Middle frontal gyrus (tissue), 1 donor: ENCODE results near the gene CEP170.
"Not testable (repeated sequence)": the region's sequence is repeated elsewhere in the genome, so short reads cannot be mapped to it uniquely, and the experiment has no call there.

Source experiments
- DNase-seq: peaks from one replicate; pipeline ENCODE4 v3.0.0-alpha.2; 2015; ENCODE audit warnings: low spot score; ENCODE audit errors: extremely low spot score

Gene CEP170

DNA sequence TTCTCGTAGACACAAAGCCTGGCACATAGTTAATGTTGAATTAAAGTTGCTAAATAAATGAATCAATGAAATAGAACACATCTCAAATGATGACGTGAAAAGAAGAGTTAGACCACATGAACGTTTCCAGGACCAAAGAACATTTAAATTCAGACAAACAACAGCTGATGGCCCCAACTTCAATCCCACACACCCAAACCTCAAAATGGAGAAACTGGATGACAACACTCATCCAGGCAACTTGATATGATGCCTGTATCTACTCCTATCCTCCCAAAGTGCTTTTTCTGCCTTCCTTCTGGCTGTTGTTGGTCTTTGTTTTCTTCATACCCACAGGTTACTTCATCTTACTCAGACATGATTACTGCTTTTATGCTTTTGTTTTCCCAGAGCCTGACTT is 71.9 kb downstream of the CEP170 start:
- DNase-seq: not testable (repeated sequence)

DNA sequence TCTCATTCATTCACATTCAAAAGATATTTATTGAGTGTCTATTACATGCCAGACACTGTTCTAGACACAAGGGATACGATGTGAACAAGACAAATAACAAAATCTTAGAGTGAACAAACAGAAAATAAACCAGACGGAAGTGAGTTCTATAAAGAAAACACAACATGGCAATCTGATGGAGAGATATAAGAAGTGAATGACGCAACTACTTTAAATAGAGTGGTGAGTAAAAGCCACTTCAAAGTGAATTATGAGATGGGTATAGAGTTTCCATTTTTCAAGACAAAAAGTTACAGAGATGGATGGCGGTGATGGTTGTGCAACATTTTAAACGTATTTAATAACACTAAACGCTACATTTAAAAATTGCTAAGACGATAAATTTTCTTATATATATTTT is 75.4 kb downstream of the CEP170 start:
- DNase-seq: no peak

DNA sequence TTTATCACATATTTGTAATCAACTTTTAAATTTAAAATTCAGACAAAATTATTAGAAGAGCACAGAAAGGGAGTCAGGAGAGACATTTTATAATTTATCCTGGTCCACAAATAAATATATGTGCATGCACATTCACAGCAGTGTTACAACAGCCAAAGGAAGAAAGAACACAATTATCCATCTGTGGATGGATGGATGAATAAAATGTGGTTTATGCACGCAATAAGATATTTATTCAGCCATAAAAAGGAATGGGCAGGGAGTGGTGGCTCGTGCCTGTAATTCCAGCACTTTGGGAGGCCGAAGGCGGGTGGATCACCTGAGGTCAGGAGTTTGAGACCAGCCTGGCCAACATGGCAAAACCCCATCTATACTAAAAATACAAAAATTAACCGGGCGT is 77.3 kb downstream of the CEP170 start:
- not testable (repeated sequence) for DNase-seq

DNA sequence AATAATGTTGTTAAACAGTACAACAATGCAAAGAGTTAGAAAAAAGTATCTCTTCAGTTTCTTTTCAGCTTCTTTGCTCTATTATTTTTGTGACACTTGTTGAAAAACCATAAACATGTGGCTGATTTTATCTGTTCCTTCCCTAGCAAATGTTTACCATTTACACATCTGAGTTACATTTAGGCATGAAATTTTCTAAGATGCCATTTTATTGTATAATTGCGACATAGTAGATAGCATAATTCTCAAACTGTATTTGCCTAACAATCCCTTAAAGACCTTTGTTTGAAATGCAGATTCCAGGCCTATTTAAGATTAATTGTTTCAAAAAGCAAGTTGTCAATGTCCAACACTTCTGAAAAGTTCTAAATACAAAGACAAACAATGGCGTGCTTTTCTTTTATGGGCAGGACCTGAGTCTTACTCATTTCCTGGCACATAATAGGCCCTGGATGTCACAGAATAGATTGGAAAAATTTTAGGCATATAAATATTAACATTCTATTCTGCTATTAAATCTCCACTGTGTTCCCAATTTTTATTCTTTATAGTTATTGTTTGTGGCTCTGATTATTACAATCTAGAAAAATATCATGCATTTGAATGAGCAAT is 81.2 kb downstream of the CEP170 start:
- DNase-seq: not testable (repeated sequence)

DNA sequence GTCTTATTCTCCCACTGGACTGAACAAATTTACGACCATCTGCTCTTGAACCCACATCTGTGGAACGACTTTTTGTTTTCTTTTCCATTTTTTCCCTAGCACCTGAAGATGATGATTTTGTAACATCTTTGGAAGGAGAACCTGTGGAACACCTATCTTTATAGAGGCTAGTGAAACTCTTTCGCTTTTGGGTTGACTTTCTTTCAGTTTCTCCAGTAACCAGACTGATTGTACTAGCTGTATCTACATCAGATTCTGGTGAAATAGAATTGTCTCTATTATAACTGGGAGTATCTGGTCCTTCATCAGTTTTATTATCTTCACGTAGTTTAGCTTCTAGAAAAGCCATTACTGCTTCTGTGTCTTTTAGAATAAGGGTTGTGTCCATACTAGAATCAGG is 90.2 kb downstream of the CEP170 start:
- not testable (repeated sequence) for DNase-seq

DNA sequence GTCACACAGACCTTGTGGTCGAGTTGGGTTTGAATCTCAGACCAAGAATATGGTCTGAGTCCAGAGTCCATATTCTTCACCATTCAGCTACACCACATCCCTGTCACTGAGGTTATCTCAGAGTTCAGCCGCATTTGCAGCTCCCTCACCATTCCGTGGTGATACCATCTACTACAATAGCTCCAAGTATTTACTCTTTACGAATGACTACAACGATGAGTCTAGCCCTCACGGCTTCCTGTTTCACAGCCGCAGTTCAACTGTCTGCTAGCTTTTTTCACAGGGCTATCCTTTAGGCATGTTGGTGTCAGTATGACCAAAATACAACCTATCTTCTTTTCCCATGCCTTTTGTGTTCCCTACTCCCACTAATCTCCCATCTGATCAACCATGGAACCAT is 104.2 kb downstream of the CEP170 start:
- not testable (repeated sequence) for DNase-seq

DNA sequence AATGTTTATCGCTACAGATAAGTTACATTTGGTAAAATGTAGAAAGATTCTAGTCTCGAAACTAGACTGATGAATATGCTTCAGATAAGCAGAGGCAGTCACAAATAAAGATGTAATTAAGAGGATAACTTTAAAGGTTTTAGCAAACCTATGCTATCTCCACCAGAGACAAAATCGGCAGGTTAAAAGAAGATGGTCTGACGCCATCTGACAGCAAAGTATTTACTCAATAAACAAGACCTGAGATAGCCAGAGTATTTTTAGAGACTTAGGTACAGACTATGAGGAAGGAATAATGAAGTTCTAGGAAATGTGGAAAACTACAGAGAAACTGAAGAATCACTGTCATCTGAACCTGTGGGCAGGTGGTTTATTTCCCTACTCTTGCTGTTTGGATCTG is 106.0 kb downstream of the CEP170 start:
- DNase-seq: not testable (repeated sequence)

DNA sequence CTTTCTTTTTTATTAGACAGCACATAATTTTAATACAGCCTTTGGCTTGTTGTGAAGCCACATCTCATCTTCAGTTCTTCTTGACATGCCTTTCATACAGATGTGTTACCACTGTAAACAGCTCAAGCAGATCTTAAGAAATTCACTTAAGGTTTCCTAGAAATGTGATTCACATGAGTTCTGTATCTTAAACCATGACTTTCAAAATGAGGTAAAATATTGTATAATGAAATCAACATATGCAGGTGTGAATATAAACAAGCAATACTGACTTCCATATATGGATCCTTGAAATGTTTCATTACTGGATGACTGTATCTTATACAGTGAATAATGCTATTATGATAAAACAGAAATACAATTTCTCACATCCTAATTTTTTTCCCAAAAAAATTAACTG is 107.7 kb downstream of the CEP170 start:
- not testable (repeated sequence) for DNase-seq

DNA sequence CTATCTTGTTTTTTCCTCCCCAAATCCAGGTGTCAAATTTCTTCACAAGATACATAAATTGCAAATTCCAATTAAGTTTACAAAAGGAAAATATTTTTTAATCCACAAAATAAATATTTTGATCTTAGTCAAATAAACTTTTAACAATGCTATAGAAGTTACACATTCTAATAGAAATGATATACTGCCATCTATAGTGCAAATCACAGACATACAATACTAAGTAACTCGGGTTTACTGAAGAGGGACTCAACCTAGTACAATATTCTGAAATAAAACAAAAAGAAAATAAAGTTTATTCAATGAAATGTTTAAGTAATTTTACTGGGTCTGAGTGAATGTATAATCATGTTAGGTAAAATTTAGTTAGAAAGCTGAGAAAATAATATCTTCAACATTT is 114.6 kb downstream of the CEP170 start:
- DNase-seq: not testable (repeated sequence)

DNA sequence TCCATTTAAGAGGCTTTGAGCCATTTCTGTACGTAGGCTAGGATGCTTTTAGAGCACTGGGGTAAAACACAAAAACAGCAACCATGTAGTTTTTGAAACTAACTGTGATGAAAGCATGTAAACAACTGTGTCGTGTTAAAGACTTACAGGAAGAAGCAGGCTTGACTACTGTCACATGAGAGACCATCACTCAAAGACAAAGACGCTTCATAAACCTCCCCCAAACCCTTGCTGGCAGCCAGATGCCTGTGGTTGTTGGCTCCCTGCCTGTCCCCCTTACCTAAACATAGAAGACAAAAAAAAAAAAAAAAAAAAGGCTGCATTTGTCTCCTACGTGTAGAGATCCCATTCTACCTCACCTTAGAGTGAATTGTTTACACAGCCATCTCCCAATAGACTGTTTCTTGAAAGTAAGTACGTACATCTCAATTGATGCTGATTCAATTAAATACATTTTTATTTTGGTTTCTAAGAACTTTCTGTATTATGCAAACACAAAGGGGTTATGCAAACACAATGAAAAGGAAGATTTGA is 132.1 kb downstream of the CEP170 start:
- DNase-seq: not testable (repeated sequence)

DNA sequence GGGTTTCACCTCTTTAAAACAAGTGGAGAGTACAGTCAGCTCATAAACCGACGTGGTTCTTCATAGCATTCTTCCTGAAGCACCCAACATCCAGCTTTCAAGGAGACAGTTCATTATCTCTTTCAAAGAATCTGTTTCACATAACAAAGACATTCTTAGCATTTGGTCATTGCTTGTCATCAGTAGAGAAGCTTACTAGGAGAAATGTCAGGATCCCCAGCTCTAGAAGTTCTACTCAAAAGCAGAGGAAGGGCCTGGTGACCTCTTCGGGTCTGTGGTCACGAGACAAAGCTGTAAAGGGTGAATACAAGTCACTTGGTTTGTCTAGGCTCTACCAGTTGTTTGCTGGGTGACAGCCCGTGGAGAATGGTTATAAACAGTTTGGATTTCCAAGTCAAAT is 133.1 kb downstream of the CEP170 start:
- DNase-seq: not testable (repeated sequence)

DNA sequence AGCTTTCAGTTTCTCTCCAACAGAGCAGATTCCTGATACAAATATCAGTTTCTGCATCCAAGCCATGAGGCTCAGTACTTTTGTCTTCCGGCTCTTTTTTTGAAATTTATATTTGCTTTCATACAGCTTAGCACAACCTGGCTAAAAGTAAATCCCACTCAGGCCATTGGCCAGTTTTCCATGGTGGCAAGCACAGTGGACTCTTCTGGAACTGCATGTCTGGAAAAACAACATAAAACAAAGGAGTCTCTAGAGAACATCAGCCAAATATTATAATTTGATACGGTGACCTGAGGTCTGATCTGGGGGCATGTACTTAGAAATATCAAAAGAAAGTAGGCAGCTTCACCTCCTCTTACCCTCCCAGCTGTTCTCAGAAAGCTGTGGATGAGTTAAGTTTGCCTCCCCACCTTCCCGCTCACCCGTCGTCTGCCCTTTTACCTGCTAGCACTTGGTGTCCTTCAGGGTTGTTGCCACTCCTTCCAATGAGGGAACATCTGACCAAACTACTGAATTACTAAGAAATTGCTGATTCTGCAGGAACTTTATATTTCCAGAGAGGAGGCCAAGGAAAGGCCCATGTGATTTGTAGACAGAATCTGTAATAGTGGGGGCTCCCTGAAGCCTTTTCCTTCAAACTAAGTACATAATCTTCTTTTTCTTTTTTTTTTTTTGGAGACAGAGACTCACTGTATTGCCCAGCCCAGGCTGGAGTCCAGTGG is 136.3 kb downstream of the CEP170 start:
- DNase-seq: not testable (repeated sequence)

DNA sequence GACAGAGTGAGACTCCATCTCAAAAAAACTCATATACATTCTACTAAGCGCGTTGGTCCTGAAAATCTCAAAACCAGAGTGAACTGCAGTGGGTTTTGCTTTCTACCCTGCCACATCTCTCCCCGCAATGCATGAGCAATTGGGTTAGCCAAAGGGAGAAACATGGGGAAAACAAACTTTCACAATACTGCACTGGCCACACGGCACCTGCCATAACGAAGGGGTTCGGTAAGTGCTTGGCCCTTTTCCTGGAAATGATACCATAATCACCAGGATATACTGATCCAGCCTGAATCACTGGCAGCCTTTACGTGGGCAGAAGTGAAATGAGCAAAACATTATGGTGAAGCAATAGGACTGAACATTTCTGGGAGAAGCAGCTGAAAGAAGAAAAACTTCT is 138.9 kb downstream of the CEP170 start:
- DNase-seq: not testable (repeated sequence)

DNA sequence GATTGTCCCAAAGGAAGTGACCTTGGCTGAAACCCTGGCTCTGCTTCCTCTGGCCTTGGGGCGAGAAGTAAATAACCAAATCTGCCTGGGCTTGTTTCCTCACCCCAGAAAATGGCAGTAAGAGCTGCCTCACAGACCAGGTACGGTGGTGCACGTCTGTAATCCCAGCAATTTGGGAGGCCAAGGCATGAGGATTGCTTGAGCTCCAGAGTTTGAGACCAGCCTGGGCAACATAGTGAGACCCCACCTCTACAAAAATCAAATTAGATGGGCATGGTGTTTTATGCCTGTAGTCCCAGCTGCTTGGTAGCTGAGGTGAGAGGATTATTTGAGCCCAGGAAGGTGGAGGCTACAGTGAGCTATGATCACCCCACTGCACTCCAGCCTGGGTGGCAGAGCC is 140.3 kb downstream of the CEP170 start:
- DNase-seq: not testable (repeated sequence)

DNA sequence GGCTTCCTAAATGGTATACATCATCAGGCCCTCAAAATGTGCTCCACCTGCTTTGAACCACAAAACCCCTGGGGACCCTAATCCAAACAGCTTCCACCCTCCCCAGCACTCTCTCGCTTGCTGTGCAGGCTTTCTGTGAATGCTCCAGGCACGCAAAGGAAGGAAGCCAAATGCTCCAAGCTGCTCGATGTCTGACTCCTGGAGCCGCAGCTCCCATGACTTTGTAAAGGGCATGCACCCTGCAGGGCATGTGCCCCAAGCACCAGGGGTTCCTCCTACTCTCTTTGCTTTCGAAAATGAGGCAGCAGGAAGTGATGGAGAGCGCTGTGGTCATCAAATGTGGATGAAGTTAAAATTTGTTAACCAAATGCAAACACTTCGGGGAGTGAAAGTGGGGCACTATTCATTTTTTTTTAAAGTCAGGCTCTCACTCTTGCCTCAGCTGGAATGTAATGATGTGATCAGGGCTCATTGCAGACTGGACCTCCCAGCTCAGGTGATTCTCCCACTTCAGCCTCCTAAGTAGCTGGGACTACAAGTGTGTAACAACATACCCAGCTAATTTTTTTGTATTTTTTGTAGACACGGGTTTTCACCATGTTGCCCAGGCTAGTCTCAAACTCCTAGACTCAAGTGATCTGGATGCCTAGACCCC is 140.9 kb downstream of the CEP170 start:
- DNase-seq: not testable (repeated sequence)

DNA sequence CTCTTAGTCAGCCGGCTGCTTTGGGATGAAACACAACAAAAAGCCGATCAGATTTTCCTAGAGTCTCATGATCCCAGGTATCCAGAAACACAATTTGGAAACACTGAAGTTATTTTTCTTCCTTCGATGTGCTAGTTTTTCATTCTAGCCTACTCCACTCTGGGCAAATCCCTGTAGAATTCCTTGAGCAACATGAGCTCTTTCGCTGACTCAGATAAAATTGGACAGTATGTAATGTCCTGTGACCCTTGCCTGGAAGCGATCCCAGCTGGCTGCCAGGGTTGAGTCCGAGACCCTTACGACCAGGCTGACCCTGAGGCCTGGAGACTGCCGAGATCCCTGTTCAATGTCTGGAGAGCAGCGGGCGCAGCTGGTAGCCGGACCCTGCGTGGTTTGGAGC is 147.9 kb downstream of the CEP170 start:
- DNase-seq: not testable (repeated sequence)

DNA sequence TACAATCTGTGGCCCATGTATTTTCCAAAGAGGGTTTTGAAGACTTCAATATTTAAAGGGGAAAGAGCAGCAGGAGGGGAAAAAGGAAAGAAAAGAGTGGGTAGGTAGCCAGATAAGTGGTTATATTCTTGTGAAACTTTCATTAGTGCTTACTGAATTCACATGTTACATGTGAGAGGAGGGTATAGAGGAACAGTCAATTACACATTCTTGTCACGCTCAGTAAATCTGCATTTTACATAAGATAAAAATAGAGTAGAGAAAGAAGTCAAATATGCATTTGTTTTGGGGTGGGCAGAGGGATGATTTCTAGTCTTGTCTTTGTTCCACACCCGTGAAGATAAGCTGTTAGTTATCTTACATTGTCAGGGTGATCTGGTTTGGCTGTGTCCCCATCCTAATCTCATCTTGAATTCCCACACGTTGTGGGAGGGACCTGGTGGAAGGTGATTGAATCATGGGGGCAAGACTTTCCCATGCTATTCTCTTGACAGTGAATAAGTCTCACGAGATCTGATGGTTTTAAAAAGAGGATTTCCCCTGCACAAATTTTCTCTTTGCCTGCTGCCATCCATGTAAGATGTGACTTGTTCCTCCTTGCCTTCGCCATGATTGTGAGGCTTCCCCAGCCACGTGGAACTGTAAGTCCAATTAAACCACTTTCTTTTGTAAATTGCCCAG is 149.3 kb downstream of the CEP170 start:
- not testable (repeated sequence) for DNase-seq

DNA sequence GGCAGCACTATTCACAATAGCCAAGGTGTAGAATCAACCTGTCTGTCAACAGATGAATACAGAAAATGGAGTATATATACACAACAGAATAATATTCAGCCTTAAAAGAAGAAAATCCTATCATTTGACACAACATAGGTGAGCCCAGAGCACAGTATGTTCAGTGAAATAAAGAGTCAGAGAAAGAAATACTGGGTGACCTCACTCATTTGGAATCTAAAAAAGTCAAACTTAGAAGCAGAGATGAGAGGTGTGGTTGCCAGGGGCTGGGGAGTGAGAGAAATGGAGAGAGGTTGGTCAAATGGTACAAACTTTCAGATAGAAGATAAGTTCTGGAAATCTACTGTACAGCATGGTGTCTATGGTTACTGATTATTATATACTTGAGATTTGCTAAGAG is 150.0 kb downstream of the CEP170 start:
- not testable (repeated sequence) for DNase-seq

DNA sequence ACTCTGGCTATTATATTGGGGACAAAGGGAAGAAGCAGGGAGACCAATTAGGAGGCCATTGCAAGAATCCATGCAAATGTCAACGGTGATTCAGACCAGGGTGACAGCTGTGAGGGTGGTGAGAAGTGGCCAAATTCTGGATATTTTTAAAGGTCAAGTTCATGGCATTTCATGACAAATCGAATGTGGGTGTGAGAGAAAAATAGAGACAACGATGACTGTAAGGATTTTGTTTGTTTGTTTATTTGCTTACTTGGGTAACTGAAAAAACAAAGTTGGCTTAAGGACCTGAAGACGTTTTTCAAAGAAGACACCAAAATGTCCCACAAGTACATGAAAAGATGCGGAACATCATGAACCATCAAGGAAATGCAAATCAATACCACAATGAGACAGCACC is 150.6 kb downstream of the CEP170 start:
- DNase-seq: not testable (repeated sequence)

DNA sequence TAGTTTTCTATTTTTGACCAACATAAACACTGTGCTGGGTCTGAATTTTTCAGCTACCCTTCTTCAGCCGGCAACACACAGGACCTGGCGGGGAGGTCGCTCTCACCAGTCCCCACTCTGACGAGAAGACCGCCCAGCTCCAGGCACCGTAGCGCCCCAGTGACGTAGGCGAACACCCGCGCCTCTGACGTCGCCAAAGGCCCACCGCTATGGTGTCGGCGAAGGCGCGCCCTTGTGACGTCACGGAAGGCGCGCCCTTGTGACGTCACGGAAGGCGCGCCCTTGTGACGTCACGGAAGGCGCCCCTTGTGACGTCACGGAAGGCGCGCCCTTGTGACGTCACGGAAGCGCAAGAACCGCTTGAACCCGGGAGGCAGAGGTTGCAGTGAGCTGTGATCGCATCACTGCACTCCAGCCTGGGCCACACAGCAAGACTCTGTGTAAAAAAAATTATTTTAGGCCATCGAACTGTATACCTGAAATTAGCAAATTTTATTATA is 153.5 kb downstream of the CEP170 start:
- not testable (repeated sequence) for DNase-seq

DNA sequence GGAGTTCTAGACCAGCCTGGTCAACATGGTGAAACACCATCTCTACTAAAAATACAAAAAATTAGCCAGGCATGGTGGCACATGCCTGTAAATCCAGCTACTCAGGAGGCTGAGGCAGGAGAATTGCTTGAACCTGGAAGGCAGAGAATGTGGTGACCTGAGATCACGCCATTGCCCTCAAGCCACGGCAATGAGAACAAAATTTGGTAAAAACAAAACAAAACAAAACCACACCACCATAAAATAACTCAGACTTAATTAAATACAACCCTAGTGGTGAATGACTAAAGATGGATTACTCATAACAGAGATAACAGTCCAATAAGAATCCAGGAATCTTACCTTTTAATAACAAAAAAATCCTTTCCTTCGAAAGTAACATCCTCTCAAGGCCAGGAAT is 167.7 kb downstream of the CEP170 start:
- not testable (repeated sequence) for DNase-seq
